BJ (cell line): ENCODE data around the gene PCDH12. TPM values are rescaled to one million over a fixed set of nuclear protein-coding genes. Genes with fewer than 3 reads are reported as not detected.

Experiments used
- CTCF ChIA-PET: fragments of 350-600 bp; formaldehyde crosslinking; extraction: SDS; loops from one replicate; lab custom pipeline; 2021; ENCODE audit warnings: antibody characterized with exemption, inconsistent platforms; lab: Yijun Ruan, JAX
- POLR2A ChIA-PET: fragments of 300-600 bp; sonication (Branson Sonifier 250); formaldehyde crosslinking; extraction: SDS; loops from one replicate; lab custom pipeline; 2021; ENCODE audit warnings: antibody characterized with exemption; lab: Charles Lee
- DNase-seq: peaks from one replicate; pipeline ENCODE4 v3.0.0-alpha.2; 2011; ENCODE audit warnings: low read depth
- H3K27me3 ChIP-seq: 2 replicates; pipeline ENCODE4 v1.6.0; 2011; ENCODE audit warnings: low read length; ENCODE audit not compliant: control insufficient read depth, insufficient read depth
- H3K36me3 ChIP-seq: 2 replicates; pipeline ENCODE4 v1.5.1; 2011; ENCODE audit warnings: low read length; ENCODE audit not compliant: control insufficient read depth, insufficient read depth
- H3K4me3 ChIP-seq: 2 replicates; pipeline ENCODE4 v1.5.1; 2011; ENCODE audit warnings: low read depth, mild to moderate bottlenecking, control low read depth, low read length
- polyA plus RNA-seq: library from polyadenylated mRNA; depleted of rRNA; stranded (reverse); fragments of >200 nt; gene quantifications from 2 replicates; pipeline ENCODE4 v1.2.3, GENCODE V29; 2011
- TF ChIP-seq, protein P1 (sequence below): IDR thresholded peaks from 2 replicates; pipeline ENCODE4 v1.5.1; 2011; ENCODE audit warnings: low read depth, mild to moderate bottlenecking, control low read depth, inconsistent platforms, low read length, moderate library complexity; ENCODE audit not compliant: insufficient read depth

Gene PCDH12
- polyA plus RNA-seq, 1 experiment: 0.01 TPM

DNA sequence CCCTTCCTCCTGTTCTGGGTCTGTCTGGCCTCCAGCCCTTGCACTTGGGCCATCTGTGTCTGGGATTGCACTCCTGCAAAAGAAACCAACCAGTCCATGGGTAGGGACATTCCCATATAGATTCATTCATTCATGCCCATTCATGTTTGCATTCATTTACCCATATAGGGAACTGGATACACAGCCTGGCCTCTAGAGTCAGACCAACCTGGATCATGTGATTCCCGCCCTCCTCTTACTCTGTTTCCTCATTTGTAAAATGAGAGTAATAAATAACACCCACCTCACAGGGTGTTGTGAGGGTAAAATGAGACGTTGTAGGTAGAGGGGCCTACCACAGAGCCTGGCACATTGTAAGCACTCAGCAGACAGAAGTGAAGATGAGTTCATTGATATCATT, 8.5 kb downstream of the PCDH12 start:
- Histone ChIP-seq H3K36me3 (no peaks in the 10 kb centered on the region), H3K4me3 (no peak overlapping the region), H3K27me3 (peaks cover 2% of the 10 kb centered on the region; the same call in 1 of the 2 replicates)
- TF ChIP-seq, protein P1, sequence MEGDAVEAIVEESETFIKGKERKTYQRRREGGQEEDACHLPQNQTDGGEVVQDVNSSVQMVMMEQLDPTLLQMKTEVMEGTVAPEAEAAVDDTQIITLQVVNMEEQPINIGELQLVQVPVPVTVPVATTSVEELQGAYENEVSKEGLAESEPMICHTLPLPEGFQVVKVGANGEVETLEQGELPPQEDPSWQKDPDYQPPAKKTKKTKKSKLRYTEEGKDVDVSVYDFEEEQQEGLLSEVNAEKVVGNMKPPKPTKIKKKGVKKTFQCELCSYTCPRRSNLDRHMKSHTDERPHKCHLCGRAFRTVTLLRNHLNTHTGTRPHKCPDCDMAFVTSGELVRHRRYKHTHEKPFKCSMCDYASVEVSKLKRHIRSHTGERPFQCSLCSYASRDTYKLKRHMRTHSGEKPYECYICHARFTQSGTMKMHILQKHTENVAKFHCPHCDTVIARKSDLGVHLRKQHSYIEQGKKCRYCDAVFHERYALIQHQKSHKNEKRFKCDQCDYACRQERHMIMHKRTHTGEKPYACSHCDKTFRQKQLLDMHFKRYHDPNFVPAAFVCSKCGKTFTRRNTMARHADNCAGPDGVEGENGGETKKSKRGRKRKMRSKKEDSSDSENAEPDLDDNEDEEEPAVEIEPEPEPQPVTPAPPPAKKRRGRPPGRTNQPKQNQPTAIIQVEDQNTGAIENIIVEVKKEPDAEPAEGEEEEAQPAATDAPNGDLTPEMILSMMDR: no peak
- CTCF ChIA-PET: interaction anchor here (1.6 kb wide), 1 partner anchor 8 kb away, joined by 6 read pairs; no protein-coding TSS in a partner anchor
- DNase-seq: no peak
- POLR2A ChIA-PET: no interaction called here

DNA sequence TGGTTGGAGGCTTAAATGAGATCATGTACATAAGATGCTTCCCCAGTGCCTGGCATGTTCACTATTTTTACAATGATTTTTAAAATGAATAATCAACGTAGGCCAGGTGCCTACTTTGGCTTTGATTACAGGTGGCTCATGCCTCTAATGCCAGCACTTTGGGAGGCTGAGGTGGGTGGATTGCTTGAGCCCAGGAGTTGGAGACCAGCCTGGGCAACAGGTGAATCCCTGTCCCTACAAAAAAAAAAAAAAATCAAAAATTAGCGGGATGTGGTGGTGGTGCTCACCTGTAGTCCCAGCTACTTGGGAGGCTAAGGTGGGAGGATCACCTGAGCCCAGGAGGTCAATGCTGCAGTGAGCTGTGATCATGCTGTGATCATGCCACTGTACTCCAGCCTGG, 9.2 kb downstream of the PCDH12 start:
- ChIA-PET POLR2A (no interaction called here), CTCF (interaction anchor here (1.4 kb wide), 1 partner anchor 19 kb away, joined by 3 read pairs; no protein-coding TSS in a partner anchor)
- TF ChIP-seq, protein P1: no peak
- H3K36me3 ChIP-seq: no peaks in the 10 kb centered on the region
- H3K27me3 ChIP-seq: peaks cover 2% of the 10 kb centered on the region; the same call in 1 of the 2 replicates
- no peak for DNase-seq
- no peak overlapping the region for H3K4me3 ChIP-seq

DNA sequence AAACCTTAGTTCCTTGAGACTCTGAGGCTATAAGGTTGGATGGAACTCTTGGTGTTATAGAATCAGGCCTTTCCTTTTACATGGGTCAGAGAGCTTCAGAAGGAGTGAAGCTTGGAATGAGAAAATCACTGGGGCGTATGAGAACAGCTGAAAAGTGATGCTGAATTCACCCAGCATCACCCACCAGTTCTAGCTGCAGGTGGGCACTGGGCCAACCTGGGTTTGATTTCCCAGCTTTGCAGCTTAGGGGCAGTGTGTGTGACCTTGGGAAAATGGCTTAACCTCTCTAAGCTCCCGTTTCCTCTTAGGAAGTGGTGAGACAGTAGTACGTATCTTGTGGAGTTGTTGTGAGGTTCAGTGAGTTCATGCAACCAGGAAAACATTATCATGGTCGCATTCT, 10.7 kb downstream of the PCDH12 start:
- TF ChIP-seq, protein P1: no peak
- ChIA-PET CTCF (interaction anchor here (1.3 to 3.8 kb wide), 4 partner anchors 10 to 43 kb away, joined by 3 to 38 read pairs (median 6); partner anchors contain the start of gene PCDH12), POLR2A (no interaction called here)
- DNase-seq: no peak
- Histone ChIP-seq H3K4me3 (no peak overlapping the region), H3K36me3 (no peaks in the 10 kb centered on the region), H3K27me3 (no peaks in the 10 kb centered on the region; the same call in 1 of the 2 replicates)

DNA sequence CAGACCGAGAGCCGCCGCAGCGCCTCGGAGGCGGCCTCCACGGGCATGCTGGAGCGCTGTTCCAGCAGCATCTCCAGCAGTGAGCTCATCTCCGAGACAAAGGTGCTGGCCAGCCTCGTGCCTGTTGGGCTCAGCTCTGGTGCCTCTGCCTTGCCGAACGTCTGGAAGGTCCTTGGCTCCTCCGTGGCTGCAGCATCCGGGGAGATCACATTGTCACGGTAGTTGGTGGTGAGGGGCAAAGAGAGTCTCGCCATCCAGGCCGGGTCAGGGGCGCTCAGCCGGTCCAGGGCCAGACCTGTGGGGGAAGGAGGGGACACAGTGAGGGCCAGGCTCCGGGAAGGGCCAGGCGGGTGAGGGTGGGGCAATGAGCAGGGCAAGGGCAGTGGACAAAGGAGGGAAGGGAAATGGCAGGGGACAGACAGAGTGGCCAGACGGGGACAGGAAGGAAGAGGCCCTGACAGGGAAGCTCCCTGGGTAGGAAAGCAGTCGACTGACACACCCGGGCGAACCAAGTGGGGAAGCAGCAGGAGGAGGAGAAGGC, 12.4 kb downstream of the PCDH12 start:
- POLR2A ChIA-PET: no interaction called here
- Histone ChIP-seq H3K27me3 (no peaks in the 10 kb centered on the region), H3K4me3 (no peak overlapping the region), H3K36me3 (no peaks in the 10 kb centered on the region)
- DNase-seq: no peak
- CTCF ChIA-PET: interaction anchor here (1.0 to 3.8 kb wide), 3 partner anchors 11 to 24 kb away, joined by 4 to 38 read pairs (median 9); partner anchors contain the start of genes PCDH12 and RNF14
- TF ChIP-seq, protein P1: no peak

DNA sequence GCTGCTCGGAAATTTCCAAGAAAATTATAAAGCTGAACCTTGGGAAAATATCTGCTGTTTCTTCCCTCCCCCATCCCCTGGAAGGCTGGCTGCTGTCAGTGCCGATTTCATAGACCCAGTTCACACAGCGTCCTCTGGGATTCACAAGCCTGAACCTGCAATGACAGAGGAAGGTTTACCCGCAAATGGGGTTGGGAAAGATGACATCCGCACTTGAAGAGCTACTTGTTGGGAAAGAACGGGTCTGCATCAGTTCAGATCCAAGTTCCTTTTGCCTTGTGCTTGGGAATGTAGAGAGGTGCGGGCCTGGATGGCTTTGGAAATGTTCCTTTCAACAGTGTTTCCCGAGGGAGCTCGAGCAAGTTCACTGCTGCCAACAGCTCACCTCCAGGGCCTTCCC, 13.9 kb downstream of the PCDH12 start:
- ChIA-PET CTCF (interaction anchor here (1.7 to 5.7 kb wide), 2 partner anchors 15 to 65 kb away, joined by 4 to 57 read pairs; partner anchors contain the start of genes PCDH1 and PCDH12), POLR2A (no interaction called here)
- TF ChIP-seq, protein P1: no peak
- H3K36me3 ChIP-seq: peaks cover 3% of the 10 kb centered on the region
- H3K27me3 ChIP-seq: no peaks in the 10 kb centered on the region
- DNase-seq: no peak
- H3K4me3 ChIP-seq: no peak overlapping the region
